Body of pancreas (tissue), 4 donors: Measurements from ENCODE around the gene PLPPR5. TPM values are rescaled to one million over a fixed set of nuclear protein-coding genes. Genes with fewer than 3 reads are reported as not detected.

Experiments
- ATAC-seq: fragments of 150-250 bp; one replicate; pipeline ENCODE4 v1.9.1; 2016
- DNase-seq, 4 donors: peaks; one replicate each; pipeline ENCODE4 v3.0.0-alpha.2; 2019
- H3K27ac ChIP-seq, 4 donors: fragments of 200-600 bp; sonication (generic); 1 replicate in 3 of 4; 2 replicates in 1 of 4; pipeline versions ENCODE4 v1.5.1 to v1.6.1; 2016 to 2019; ENCODE audit warnings: mild to moderate bottlenecking in 1 of 4, mixed read lengths in 1 of 4, moderate library complexity in 1 of 4
- H3K27me3 ChIP-seq, 2 donors: fragments of 200-600 bp; sonication (generic); one replicate each; pipeline ENCODE4 v1.6.0; 2016; ENCODE audit warnings: mild to moderate bottlenecking in 1 of 2
- H3K36me3 ChIP-seq, 2 donors: fragments of 200-600 bp; sonication (generic); replicated peaks in 1 of 2; 2 replicates each; pipeline ENCODE4 v1.5.1; 2016; ENCODE audit warnings: low read depth in 2 of 2; ENCODE audit not compliant: insufficient read depth in 1 of 2
- H3K4me1 ChIP-seq: fragments of 200-600 bp; sonication (generic); one replicate; pipeline ENCODE4 v1.6.0; 2016
- H3K4me3 ChIP-seq, 2 donors: fragments of 200-600 bp; sonication (generic); 1 replicate in 1 of 2; 2 replicates in 1 of 2; pipeline ENCODE4 v1.5.1; 2016 to 2019
- H3K9me3 ChIP-seq, 3 donors: fragments of 200-600 bp; sonication (generic); 1 replicate in 2 of 3; 2 replicates in 1 of 3; pipeline ENCODE4 v1.5.1; 2016
- POLR2A ChIP-seq, 3 donors: fragments of 450-650 bp; IDR thresholded peaks; one replicate each; pipeline ENCODE4 v1.6.1; 2016; ENCODE audit warnings: antibody characterized with exemption in 3 of 3, mild to moderate bottlenecking in 2 of 3
- WGBS, 2 donors: methylation state at CpG; one replicate each; pipeline ENCODE4 v1.1.5; 2017; 5-methylcytosine and 5-hydroxymethylcytosine counted together
- intact Hi-C: fragments of 100-400 bp; cut with DNase I; formaldehyde crosslinking; loops from one replicate; pipeline ENCODE4 v1.15.1; 2023
- total RNA-seq, 2 donors: library from RNA; depleted of rRNA; stranded (reverse); fragments of >200 nt; gene quantifications; one replicate each; pipeline ENCODE4 v1.1.0, GENCODE V29; 2016
- TF ChIP-seq, protein P1 (sequence below), 7 experiments: fragments of 450-650 bp in 4 of 7; fragments of 200-600 bp in 3 of 7; sonication (generic) in 3 of 7; IDR thresholded peaks; one replicate each; pipeline ENCODE4 v1.5.1; 2016 to 2019; ENCODE audit warnings: antibody characterized with exemption in 7 of 7

The PLPPR5 gene
- total RNA-seq, 2 donors from 2014 or later, result under 0.01 TPM; not detected in 1

DNA sequence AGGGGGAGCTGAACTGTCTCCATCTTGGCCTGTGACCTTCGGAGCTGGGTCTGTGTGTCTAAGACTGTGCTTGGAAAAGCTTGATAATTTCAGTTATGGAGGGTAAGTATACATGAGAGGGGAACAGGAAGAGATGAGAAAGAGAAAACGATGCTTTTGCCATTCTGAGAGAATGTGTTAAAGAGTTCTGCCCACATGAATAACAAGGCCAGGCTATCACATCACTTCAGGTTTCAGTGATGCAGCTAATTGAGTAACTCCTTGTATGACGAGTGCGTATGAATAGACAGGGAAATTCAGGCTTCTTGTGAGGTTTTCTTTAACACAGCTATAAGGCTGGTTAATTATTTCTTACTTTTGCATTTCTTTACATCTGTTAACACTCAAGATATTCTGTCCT, 81.0 kb downstream of the PLPPR5 start:
- H3K4me3 ChIP-seq, result no peak overlapping the region
- no peak for ATAC-seq
- TF ChIP-seq, protein P1, sequence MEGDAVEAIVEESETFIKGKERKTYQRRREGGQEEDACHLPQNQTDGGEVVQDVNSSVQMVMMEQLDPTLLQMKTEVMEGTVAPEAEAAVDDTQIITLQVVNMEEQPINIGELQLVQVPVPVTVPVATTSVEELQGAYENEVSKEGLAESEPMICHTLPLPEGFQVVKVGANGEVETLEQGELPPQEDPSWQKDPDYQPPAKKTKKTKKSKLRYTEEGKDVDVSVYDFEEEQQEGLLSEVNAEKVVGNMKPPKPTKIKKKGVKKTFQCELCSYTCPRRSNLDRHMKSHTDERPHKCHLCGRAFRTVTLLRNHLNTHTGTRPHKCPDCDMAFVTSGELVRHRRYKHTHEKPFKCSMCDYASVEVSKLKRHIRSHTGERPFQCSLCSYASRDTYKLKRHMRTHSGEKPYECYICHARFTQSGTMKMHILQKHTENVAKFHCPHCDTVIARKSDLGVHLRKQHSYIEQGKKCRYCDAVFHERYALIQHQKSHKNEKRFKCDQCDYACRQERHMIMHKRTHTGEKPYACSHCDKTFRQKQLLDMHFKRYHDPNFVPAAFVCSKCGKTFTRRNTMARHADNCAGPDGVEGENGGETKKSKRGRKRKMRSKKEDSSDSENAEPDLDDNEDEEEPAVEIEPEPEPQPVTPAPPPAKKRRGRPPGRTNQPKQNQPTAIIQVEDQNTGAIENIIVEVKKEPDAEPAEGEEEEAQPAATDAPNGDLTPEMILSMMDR (IDR thresholded peaks at IDR 0.05), result no peak
- TF ChIP-seq POLR2A (IDR thresholded peaks at IDR 0.05), result no peak
- H3K4me1 ChIP-seq, result no peaks in the 10 kb centered on the region
- no peaks in the 10 kb centered on the region for H3K36me3 ChIP-seq
- no peak overlapping the region for H3K27ac ChIP-seq
- DNase-seq, result no peak
- no peaks in the 10 kb centered on the region for H3K9me3 ChIP-seq
- no peaks in the 10 kb centered on the region for H3K27me3 ChIP-seq
- intact Hi-C loops, result no loop called here
- WGBS, 2 donors, result 58 to 72% methylated on average over 4 of the region's 4 CpGs

DNA sequence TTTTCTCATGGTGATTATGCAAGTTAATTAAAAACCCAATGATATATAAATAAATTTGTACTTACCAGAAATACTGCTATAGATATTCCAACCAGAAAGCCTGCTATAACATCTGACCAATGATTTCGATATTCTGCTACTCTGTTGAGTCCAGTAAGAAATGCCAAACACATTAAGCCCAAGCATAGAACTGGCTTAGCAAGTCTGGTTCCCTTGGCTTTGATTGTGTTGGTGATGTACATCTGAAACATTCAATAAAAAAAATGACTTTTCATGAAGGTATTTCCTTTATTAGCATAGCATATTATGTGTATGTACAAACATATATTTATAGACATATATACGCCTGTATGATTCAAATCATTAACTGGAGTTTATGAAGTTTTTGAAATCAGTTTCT, 82.8 kb downstream of the PLPPR5 start:
- intact Hi-C loops, result no loop called here
- Histone ChIP-seq H3K9me3 (no peaks in the 10 kb centered on the region), H3K27ac (no peak overlapping the region), H3K4me1 (no peaks in the 10 kb centered on the region), H3K4me3 (no peak overlapping the region), H3K27me3 (no peaks in the 10 kb centered on the region), H3K36me3 (no peaks in the 10 kb centered on the region)
- 58 to 64% methylated on average over 2 of the region's 2 CpGs for WGBS, 2 donors
- DNase-seq, result no peak
- TF ChIP-seq POLR2A (IDR thresholded peaks at IDR 0.05), result no peak
- TF ChIP-seq, protein P1 (IDR thresholded peaks at IDR 0.05), result no peak
- no peak for ATAC-seq

DNA sequence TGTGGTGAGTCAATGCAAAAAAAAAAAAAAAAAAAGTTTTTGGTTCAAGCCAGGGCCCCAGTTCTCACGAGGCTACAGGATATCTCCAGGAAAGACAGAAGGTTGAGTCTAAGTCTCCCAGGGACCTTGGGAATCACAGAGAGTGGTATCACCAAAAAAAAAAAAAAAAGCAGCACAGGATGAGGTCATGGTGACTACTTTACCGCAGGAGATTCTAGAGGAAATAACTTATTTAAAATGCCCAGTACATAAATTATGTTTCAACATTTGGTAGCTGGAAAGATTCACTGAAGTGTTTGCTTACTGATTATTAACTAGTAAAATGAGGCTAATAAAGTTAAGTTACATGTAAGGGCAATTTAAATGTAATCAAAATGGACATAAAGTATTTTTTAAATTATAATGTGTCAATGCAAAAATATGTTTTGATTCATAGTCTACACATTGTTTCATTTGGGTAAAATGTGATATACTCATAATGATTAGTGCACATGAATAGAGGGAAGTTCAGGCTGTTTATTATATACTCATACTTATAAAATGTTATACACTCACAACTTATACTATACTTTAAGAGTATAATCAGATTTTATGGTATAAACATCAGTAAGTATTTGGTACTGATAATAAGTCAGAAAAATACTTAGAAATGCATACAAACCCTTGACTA, 84.1 kb downstream of the PLPPR5 start:
- no peak for TF ChIP-seq POLR2A (IDR thresholded peaks at IDR 0.05)
- TF ChIP-seq, protein P1 (IDR thresholded peaks at IDR 0.05), result no peak
- no peak for DNase-seq
- intact Hi-C loops, result no loop called here
- Histone ChIP-seq H3K27ac (no peak overlapping the region), H3K36me3 (no peaks in the 10 kb centered on the region), H3K9me3 (no peaks in the 10 kb centered on the region), H3K27me3 (no peaks in the 10 kb centered on the region), H3K4me1 (no peaks in the 10 kb centered on the region), H3K4me3 (no peak overlapping the region)
- WGBS, 2 donors, result 33 to 55% methylated on average over 2 of the region's 2 CpGs
- no peak for ATAC-seq

DNA sequence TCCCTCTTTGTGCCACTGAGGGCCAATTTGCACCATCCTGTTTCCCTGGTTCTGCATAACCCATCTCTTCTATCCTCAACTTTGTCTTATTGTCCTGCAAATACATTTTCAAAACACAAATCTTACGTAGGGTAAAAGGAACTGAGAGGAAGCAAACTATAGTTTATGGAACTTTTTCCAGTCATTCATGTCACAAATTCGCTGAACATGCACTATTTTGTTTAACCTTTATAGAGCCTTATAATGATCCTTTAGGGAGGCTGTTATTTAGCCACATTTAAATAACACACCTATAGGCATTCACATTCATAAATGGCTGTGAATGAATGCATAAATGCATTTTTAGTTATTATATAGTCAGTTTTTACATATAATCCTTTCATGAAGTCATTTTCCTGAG, 85.0 kb downstream of the PLPPR5 start:
- 42 to 75% methylated on average over 2 of the region's 2 CpGs for WGBS, 2 donors
- Histone ChIP-seq H3K27me3 (no peaks in the 10 kb centered on the region), H3K27ac (no peak overlapping the region), H3K36me3 (no peaks in the 10 kb centered on the region), H3K4me1 (no peaks in the 10 kb centered on the region), H3K9me3 (no peaks in the 10 kb centered on the region), H3K4me3 (no peak overlapping the region)
- intact Hi-C loops, result no loop called here
- TF ChIP-seq POLR2A (IDR thresholded peaks at IDR 0.05), result no peak
- TF ChIP-seq, protein P1 (IDR thresholded peaks at IDR 0.05), result no peak
- ATAC-seq (no peak), DNase-seq (no peak)

DNA sequence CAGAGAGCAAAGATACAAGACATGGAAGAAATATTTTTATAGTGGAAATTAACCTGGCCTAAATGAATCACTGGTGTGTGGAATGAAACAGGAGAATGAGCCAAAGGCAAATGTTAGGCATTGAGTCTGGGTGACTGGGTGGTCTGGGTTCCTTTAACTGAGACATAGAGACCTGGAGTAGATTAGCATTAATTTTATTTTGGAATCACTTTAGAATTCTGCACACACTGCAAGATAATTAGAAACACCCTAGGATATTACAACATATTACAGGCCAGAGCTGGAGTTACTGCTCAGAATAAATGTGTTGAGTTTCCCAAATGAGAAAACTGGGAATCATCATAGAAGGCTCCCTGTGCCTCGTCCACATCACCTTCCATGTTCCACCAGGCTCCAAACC, 85.5 kb downstream of the PLPPR5 start:
- H3K9me3 ChIP-seq, result no peaks in the 10 kb centered on the region
- intact Hi-C loops, result no loop called here
- DNase-seq (no peak), ATAC-seq (no peak)
- no peaks in the 10 kb centered on the region for H3K4me1 ChIP-seq
- no peaks in the 10 kb centered on the region for H3K27me3 ChIP-seq
- TF ChIP-seq, protein P1 (IDR thresholded peaks at IDR 0.05), result no peak
- no peak for TF ChIP-seq POLR2A (IDR thresholded peaks at IDR 0.05)
- H3K36me3 ChIP-seq, result no peaks in the 10 kb centered on the region
- WGBS, 2 donors, result 44 to 48% methylated on average over 1 of the region's 1 CpG
- H3K27ac ChIP-seq, result no peak overlapping the region
- no peak overlapping the region for H3K4me3 ChIP-seq
